ENCODE results near the gene CDNF. TPM values are rescaled to one million over a fixed set of nuclear protein-coding genes. Genes with fewer than 3 reads are reported as not detected.
"Not testable (repeated sequence)": the region's sequence is repeated elsewhere in the genome, so short reads cannot be mapped to it uniquely, and the experiment has no call there.

CDNF gene
- polyA plus RNA-seq (ENCODE audit: insufficient read length in 3 of 3): 1 to 10 TPM; 2.0 to 3.3 (median 2.6) TPM
- long read RNA-seq, donor 1, partial matches to known transcripts: 32 of 42 reads
- long read RNA-seq, donor 1, other reads (novel, unspliced or antisense): 10 of 42 reads
- long read RNA-seq, donor 2: 0 reads
- long read RNA-seq, donor 3, partial matches to known transcripts: 0 of 2 reads
- long read RNA-seq, donor 3, other reads (novel, unspliced or antisense): 0 of 2 reads
- long read RNA-seq, donor 4: 0 reads
- long read RNA-seq, donor 5: 0 reads
- long read RNA-seq, donor 6, partial matches to known transcripts: 0 of 1 reads
- long read RNA-seq, donor 6, other reads (novel, unspliced or antisense): 0 of 1 reads
- long read RNA-seq, donor 7, partial matches to known transcripts: 0 of 1 reads
- long read RNA-seq, donor 7, other reads (novel, unspliced or antisense): 0 of 1 reads
- long read RNA-seq, donor 8, partial matches to known transcripts: 0 of 1 reads
- long read RNA-seq, donor 8, other reads (novel, unspliced or antisense): 0 of 1 reads
- long read RNA-seq, donor 9: 0 reads
- long read RNA-seq, donor 10, partial matches to known transcripts: 0 of 1 reads
- long read RNA-seq, donor 10, other reads (novel, unspliced or antisense): 0 of 1 reads
- long read RNA-seq, donor 11: 0 reads
- long read RNA-seq, donor 12, partial matches to known transcripts: 26 of 39 reads
- long read RNA-seq, donor 12, other reads (novel, unspliced or antisense): 13 of 39 reads
- long read RNA-seq, donor 13: 0 reads
- long read RNA-seq, donor 14: 0 reads
- long read RNA-seq, donor 15: 0 reads
- long read RNA-seq, donor 16: 0 reads

- peak; percentile 99 to 100 (median 100) for DNase-seq (ENCODE audit: extremely low read depth in 1 of 11, low read depth in 9 of 11, low spot score in 4 of 11)
Measured at GRCh38 chr10:14837757-14838581, at the start of gene CDNF, which contains the start of the genes HSPA14 and MSANTD7. CDNF (minus strand) TSS chr10:14838037; CDS start chr10:14837946, 91 bp downstream. HSPA14 (plus strand) TSS chr10:14838306; CDS start chr10:14838403, 97 bp downstream. MSANTD7 (plus strand) TSS chr10:14838306; CDS start chr10:14842285, 3,979 bp downstream.

- DNase-seq (ENCODE audit: extremely low read depth in 1 of 11, low read depth in 9 of 11, low spot score in 4 of 11): no peak
Measured at GRCh38 chr10:14884082-14884481, 46.2 kb upstream of the CDNF start.

DNA sequence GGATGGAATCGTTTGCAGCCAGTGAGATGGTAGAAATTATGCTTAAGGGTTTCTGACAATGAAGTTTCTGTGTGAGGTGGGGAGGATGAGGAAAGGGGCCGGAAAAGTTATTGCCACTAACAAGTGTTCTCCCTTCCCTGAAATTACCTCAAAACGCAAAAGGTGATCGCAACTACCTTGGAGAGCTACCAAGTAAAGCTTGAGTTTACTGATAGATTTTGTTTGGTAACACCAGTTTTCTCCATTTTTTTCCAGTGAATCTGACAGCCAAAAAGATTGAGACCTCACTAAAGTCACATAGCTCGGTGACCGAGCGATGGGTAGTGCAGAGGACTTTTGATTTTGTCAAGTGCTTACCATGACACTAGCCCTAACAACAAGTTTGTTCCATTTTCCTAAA lies 42.4 kb upstream of the CDNF start:
- DNase-seq (ENCODE audit: extremely low read depth in 1 of 11, low read depth in 9 of 11, low spot score in 4 of 11): peak in 2 of 11 donors; percentile 8 to 14

DNA sequence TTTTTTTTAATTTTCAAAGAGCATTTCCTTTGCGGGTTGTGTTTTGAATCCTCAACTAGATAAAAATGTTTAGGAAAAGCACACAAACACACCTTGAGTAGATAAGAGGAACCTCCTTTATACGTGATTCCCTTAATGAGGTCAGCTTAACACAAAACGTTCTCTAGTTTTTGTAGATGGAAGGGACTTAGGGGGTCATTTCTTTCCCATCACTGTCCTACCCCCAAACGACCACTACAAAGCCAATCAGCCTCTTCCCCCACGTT lies 42.0 kb upstream of the CDNF start:
- DNase-seq (ENCODE audit: extremely low read depth in 1 of 11, low read depth in 9 of 11, low spot score in 4 of 11): no peak

- DNase-seq (ENCODE audit: extremely low read depth in 1 of 11, low read depth in 9 of 11, low spot score in 4 of 11): peak in 7 of 11 donors; percentile 16 to 25 (median 22)
Measured at GRCh38 chr10:14879124-14879927, 41.5 kb upstream of the CDNF start.

DNA sequence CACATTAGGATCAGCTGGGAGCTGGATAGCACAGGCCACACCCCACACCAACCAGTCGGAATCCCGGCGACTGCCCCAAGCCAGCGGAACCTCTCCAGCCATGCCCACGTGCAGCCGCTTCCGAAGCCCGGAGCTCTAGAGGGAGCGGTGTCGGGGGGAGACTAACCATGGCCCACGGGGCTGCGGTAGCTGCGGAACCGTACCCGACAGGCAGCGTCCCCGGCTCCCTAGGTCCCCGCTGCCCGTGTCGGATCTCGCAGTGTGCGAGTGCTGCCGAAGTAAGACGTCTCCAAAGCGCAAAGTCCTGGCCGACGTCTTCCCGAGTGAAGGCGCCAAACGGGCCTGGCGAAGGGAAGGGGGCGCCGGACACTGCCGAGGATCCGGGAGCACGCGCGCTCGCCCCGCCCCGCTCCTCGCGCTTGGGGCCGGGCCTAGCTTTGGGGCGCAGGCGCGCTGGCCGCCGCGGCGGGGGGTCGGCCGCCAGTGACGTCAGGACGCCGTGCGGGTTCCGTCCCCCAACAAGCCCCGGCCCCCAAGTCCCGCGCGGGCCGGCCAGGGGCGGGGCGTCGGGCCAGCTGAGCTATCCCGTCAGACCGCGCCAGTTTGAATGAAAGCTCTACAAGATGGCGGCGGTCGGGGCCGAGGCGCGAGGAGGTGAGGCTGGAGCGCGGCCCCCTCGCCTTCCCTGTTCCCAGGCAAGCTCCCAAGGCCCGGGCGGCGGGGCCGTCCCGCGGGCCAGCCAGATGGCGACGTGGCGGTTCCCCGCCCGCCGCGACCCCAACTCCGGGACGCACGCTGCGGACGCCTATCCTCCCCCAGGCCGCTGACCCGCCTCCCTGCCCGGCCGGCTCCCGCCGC lies 40.7 kb upstream of the CDNF start, which contains the start of gene SUV39H2:
Gene SUV39H2 (plus strand): TSS at position 601 of the 858 bp plus-strand sequence. CDS start 23 bp downstream, at position 624.
- DNase-seq (ENCODE audit: extremely low read depth in 1 of 11, low read depth in 9 of 11, low spot score in 4 of 11): peak; percentile 84 to 97 (median 95)

GRCh38 chr10:14876764-14877163 lies 38.9 kb upstream of the CDNF start:
- no peak for DNase-seq (ENCODE audit: extremely low read depth in 1 of 11, low read depth in 9 of 11, low spot score in 4 of 11)

- DNase-seq (ENCODE audit: extremely low read depth in 1 of 11, low read depth in 9 of 11, low spot score in 4 of 11): no peak
Measured at GRCh38 chr10:14875941-14876340, 38.1 kb upstream of the CDNF start.

DNA sequence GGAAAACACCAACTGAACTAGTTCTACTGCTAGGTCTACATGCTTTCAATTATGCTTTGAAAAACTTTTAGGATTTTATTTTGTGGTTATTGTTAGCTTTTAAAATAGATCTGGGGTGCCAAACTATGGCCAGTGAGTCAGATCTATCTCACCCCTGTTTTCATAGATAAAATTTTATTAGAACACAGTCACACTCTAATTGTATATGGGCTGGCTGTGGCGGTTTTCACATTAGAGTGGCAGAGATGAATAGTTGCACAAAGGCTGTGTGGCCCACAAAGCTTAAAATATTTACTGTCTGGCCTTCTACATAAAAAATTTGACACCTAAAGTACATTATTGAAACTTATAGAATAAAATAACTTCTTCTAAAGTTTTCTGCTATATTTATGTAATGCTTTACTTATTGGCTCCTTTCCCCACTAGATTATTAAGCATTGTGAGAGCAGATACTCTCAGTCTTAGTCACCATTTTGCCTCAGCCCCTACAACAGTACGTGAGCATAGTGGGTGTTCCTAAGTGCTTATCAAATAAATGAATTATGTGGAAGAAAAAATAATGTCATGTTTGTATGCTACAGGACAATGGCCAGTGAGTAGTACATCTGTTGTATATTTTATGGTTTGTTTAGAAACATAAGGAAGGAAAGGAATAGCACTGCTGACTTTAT lies 35.4 kb upstream of the CDNF start:
- DNase-seq (ENCODE audit: extremely low read depth in 1 of 11, low read depth in 9 of 11, low spot score in 4 of 11): no peak

DNA sequence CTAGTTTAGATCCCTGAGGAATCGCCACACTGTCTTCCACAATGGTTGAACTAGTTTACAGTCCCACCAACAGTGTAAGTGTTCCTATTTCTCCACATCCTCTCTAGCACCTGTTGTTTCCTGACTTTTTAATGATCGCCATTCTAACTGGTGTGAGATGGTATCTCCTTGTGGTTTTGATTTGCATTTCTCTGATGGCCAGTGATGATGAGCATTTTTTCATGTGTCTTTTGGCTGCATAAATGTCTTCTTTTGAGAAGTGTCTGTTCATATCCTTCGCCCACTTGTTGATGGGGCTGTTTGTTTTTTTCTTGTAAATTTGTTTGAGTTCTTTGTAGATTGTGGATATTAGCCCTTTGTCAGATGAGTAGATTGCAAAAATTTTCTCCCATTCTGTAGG lies 27.0 kb upstream of the CDNF start:
- not testable (repeated sequence) for DNase-seq (ENCODE audit: extremely low read depth in 1 of 11, low read depth in 9 of 11, low spot score in 4 of 11)

DNA sequence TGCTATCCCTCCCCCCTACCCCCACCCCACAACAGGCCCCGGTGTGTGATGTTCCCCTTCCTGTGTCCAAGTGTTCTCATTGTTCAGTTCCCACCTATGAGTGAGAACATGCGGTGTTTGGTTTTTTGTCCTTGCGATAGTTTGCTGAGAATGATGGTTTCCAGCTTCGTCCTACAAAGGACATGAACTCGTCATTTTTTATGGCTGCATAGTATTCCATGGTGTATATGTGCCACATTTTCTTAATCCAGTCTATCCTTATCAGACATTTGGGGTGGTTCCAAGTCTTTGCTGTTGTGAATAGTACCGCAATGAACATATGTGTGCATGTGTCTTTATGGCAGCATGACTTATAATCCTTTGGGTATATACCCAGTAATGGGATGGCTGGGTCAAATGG lies 26.6 kb upstream of the CDNF start:
- DNase-seq (ENCODE audit: extremely low read depth in 1 of 11, low read depth in 9 of 11, low spot score in 4 of 11): not testable (repeated sequence)

DNA sequence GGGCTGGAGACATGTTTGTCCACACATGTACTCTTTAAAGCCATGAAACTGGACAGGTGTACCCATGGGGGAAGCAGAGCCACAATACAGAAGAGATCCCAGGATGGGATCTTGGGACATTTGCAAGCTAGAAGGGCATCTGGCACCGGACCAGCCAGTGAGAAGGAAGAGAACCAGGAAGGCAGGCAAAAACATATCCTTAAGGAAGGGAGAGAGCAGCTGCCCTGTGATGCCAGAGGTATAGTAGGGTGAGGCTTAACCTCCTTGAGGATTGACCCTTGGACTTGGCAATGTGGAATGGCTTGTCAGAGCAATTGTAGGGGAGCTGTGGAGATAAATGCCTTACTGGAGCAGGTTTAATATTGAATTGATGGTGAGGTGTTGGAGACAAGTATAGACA lies 23.0 kb upstream of the CDNF start:
- DNase-seq (ENCODE audit: extremely low read depth in 1 of 11, low read depth in 9 of 11, low spot score in 4 of 11): no peak

- no peak for DNase-seq (ENCODE audit: extremely low read depth in 1 of 11, low read depth in 9 of 11, low spot score in 4 of 11)
Measured at GRCh38 chr10:14859775-14860174, 21.9 kb upstream of the CDNF start.

- no peak for DNase-seq (ENCODE audit: extremely low read depth in 1 of 11, low read depth in 9 of 11, low spot score in 4 of 11)
Measured at GRCh38 chr10:14859043-14859442, 21.2 kb upstream of the CDNF start.

DNA sequence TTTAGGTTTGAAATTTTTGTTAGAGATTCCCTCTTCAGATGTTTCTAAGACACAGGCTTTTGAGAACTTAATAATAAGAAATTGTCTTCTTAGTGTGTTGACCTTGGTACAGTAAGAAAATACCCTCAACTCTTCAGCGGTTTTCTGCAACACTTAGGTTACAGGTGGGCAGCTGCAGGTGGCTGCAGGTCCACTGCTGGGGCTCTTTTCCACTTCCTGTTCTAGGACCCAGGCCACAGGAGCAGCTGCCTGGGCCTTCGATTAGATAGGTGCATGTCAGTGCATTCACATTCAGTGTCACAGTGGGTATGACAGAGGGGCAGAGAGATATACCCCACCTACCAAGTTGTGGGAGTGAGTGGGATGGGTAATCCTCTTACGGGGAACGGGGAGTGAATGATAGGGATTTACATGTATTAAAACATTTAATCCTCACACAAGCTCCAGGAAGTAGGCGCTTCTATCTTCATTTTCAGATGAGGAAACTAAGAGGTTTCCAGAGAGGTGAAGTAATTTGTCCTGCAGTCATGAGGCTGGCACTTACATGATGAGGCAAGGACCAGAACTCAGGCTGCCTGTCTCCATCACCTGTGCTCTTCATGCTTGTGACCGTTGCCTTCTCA lies 20.6 kb upstream of the CDNF start:
- DNase-seq (ENCODE audit: extremely low read depth in 1 of 11, low read depth in 9 of 11, low spot score in 4 of 11): no peak

DNA sequence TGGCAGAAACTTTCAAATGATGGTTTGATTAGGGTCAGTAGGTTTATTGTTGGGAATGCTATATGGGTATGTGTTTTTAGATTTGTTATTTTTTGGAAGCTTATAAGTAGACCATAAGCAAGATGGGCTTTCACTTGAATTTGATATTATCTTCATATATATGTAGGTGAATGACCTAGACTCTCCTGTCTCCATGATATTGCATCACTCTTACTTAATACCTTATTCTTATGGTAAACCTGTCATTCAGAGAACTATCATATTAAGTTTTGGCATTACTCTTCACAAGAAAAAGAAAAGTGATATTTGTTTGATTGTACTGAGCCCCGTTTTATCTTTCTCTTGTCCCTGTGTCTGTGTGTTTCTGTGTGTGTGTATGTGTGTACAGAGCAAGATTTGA lies 17.6 kb upstream of the CDNF start:
- DNase-seq (ENCODE audit: extremely low read depth in 1 of 11, low read depth in 9 of 11, low spot score in 4 of 11): no peak

- DNase-seq (ENCODE audit: extremely low read depth in 1 of 11, low read depth in 9 of 11, low spot score in 4 of 11): no peak
Measured at GRCh38 chr10:14852236-14852635, 14.4 kb upstream of the CDNF start.
